NCI-H1436 (cell line): Measurements from ENCODE around the gene SLC27A1.

Experiments used
- DNase-seq: peaks from one replicate; lab custom pipeline; 2025; lab: John Stamatoyannopoulos, UW

SLC27A1 gene

DNA sequence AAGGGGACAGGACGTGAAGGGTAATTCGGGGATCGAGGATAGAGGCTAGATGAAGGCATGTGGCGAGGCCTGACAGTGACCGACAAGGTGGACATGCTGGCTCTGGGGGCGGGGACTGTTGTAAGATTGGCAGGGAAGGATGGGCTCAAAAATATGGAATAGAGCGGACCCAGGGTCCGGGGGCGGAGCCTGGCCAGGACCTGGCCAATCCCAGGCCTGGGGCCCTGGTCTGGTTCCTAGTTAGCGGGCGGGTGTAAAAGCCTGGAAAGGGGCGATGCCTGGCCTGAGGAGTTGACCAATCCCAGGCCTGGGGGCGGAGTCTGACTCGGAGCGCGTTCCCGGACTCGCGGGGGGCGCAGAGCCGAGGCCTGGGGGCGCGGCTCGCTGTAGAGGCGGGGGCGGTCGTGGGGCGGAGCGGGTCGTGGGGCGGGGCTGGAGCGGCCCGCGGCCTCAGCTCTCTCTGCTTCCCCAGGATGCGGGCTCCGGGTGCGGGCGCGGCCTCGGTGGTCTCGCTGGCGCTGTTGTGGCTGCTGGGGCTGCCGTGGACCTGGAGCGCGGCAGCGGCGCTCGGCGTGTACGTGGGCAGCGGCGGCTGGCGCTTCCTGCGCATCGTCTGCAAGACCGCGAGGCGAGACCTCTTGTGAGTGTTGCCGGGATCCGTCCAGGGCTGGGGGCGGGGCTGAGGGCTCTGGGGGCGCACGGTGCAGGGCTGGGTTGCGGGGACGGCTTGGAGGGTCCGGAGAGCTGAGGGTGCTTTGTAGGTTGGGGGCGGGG lies at the start of gene SLC27A1:
Gene SLC27A1, plus strand, starts transcription at position 457 of the 774 bp plus-strand sequence. Its CDS starts 17 bp downstream, at position 474.
- peak; percentile 98 for DNase-seq

DNA sequence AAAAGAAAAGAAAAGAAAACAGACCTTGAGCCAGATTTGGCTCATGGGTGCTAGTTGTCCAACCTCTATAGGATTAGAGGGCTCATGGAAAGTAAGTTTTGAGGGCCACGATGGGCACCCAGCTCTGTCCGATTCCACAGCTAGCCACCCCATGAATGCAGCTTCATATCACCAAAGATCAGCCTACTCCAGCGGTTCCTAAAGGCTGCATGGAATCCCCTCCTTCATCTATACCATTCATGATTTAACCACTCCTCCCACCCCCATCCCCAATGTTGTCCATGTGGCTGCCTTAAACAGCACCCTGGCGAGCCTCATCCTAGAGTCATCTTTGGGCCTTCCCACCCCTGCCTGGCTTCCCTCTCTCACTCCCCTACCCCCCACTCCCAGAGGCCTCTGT lies 48.4 kb upstream of the SLC27A1 start:
- DNase-seq = no peak

DNA sequence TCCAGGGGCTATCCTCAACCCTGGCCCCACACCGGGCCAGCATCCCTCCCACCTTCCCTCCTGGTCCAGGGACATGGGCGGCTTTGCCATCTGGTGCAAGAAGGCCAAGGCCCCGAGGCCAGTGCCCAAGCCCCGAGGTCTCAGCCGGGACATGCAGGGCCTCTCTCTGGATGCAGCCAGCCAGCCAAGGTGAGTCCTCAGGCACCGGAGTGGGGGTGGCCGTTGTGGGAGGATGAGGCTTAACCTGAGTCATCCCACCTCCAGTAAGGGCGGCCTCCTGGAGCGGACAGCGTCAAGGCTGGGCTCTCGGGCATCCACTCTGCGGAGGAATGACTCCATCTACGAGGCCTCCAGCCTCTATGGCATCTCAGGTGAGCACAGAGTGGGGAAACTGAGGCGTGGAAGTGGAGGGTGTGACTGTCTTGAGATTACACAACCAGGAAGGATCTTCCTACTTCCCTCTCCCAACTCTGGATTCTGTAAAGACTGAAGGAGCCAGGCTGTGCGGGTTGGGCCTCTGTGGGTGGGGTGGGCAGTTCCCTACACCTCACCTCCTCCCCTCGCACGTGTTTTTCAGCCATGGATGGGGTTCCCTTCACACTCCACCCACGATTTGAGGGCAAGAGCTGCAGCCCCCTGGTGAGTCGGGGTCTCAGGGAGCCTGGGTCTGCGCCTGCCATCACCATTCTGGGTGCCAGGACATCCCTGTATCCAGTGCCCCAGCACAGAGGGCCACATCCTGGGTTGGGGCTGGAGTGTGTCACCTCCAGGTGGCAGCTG lies 46.7 kb upstream of the SLC27A1 start:
- DNase-seq = no peak

DNA sequence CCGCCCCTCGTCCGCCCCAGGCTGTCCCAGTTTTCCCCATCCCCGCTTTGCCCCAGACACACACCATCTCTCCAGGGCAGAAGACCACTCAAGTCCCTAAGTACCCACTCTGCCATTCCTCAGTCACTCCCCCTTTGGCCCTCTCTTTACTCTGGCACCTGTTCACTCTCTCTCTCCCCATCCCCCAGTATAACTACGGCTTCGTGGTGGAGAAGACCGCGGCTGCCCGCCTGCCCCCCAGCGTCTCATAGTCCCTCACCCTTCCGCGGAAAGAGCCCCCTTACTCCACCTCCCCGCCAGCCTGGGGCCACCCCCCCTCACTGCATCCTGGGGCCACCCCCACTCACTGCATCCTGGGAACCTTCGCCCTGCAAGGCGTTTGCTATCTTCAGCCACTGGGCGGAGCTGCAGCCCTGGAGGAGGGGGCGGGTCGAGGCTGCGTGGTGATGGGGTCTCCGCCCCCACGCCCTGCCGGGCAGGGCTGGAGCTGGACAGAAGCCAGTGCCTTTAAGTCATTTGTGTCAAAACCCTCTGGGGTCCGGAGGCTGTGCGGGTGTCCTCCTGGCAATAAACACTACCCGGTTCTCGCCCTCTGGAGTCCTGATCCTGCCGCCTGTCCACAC lies 45.5 kb upstream of the SLC27A1 start:
- DNase-seq = no peak

DNA sequence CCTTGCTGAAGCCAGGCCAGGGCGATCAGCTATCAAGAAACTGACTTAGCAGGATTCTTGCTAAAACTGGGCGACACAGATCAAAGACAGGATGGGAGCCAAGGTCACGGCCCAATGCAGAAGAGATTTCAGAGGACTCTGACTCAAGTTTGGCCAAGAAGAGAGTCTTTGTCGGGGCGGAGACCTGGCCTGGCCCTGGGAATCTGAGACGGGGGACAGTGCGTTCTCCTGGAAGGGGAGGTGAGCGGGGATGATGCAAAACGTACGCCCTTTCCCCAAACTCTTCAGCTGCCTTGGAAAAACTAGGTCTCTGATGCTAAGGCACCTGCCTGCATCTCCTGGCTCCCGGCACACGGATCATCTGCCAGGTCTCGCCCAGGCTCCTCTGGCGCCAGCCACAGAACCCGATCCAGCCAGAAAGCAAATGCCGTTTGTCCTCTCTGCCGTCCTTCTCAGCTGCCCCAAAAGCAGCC lies 40.6 kb upstream of the SLC27A1 start:
- DNase-seq = no peak

DNA sequence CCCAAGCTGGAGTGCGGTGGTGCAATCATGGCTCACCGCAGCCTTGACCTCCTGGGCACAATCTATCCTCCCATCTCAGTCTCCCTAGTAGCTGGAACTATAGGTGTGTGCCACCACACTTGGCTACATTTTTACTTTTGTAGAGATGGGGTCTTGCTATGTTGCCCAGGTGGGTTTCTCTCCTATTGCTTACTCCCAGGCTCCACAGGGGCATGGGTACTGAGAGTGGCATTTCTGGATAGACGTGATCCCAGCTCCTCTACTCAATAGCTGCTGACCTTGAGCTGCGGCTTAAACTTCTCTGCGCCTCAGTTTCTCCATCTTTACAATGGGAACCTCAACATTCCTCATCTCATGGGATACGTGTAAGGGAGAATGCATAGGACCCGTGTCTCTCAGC lies 38.9 kb upstream of the SLC27A1 start:
- DNase-seq = no peak

DNA sequence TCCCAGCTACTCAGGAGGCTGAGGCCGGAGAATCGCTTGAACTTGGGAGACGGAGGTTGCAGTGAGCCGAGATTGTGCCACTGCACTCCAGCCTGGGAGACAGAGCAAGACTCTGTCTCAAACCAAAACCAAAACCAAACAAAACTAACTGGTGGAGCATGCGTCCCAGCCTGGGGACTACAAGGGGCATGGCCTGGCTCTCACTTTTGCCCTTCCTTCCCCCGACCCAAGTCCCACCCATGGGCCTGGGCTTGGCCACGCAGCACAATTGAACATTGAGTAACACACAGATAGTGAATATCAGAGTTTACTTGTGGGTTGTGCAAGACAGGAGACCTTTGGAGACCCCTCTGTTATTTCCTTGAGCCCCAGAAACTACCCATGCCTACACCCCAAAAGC lies 35.1 kb upstream of the SLC27A1 start:
- no peak for DNase-seq

DNA sequence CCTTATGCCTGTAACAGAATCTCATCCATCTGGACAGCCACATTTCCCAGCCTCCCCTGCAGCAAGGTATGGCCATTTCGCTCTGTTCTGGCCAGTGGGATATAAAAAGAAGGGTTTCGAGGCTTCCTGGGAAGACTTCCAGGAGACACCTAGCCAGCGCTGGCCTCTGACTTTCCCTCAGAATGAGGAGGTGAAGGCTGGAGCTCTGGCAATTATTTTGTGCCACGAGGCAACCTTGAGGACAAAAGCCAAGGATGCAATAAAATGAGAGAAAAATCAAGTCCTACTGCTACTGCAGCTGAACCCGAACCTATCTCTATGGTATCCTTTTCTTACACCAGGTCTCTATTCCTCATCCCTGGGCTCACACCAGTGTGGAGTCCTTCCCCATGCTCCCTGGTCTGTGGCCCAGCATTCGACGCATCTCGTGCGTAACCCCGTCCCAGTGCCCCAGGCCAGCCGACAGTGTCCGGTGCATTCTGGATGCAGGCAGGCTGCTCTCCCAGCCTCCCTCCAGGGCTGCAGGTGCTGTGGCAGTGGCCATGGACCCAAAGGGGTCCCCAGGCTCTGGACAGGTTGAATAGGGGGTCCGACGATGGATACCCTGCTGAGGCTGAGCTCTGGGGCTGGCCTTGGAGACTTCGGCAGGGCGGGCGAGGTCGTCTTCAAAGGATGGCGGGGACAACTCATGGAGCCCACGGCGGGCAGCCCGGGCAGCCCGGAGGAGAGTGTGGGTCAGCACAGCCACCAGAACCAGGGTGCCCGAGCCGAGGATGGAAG lies 34.0 kb upstream of the SLC27A1 start:
- DNase-seq = no peak

DNA sequence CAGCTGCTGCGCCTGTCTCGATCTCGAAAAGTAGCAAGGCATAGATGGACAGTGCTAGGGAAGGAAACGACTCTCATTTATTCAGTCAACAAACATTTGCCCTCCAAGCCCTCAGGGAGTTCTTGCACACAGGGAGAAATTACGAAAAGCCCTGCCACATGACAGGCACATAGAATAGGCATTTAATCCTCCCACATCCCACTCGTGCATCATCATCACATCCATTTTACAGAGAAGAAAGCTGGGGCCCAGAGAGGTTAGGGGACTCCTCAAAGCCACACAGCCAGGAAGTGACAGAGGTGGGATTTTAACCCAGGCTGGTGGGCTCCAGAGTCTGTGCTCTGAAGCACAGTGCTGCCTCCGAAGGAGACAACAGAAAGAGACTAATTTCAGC lies 33.5 kb upstream of the SLC27A1 start:
- DNase-seq = no peak

DNA sequence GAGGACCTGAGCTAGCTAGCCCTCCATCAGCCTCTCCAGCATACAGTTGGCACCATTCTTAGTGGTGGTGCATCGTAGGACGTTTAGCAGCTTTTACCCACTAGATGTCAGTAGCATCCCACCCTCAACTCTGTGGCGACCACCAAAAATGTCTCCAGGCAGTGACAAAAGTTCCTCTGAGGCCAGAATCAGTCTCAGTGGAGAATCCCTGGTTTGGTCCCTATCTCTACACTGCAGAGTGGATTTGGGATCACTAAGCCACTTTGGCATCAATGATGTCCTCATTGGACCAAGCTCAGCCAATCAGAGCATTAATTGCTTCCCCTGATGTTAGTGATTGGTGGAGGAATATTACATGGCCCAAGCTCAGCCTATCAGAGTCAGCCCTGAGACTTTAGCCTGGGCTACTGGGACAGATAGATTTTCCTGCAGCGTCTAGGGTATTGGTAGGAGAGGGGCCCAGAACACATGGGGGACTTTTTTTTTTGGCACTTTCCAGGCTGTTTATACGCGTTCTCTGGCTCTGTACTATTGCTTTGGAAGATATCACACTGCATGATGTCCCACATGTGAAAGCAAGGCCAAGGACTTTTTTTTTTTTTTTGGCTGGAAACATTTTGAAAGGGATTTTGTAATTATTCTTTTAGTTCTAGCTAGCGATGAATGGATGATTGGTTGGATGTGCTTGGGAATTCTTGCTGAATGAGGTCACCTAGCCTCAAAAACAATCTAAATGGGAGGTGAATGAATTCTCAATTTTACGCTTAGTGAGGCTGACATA lies 28.9 kb upstream of the SLC27A1 start:
- no peak for DNase-seq

DNA sequence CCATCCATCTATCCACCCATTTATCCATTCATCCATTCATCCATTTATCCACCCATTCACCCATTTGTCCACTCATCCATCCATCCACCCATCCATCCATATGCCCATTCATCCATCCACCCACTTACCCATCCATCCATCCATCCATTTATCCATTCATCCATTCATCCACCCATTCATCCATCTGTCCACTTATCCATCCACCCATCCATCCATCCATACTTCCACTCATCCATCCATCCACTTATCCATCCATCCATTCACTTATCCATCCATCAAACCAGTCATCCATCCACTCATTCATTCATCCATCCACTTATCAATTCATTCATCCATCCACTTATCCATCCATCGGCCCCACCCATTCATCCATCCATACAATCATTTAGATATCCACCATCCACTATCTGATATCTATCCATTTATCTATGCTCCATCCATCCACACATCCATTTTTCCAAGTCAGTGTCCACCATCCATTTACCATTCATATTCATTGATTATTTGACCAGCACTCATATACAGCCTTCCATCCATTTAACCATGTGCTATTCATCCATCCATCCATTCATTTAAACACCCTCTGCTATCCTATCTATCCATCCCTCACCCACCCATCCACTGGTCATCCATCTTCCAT lies 24.7 kb upstream of the SLC27A1 start:
- DNase-seq = no peak

DNA sequence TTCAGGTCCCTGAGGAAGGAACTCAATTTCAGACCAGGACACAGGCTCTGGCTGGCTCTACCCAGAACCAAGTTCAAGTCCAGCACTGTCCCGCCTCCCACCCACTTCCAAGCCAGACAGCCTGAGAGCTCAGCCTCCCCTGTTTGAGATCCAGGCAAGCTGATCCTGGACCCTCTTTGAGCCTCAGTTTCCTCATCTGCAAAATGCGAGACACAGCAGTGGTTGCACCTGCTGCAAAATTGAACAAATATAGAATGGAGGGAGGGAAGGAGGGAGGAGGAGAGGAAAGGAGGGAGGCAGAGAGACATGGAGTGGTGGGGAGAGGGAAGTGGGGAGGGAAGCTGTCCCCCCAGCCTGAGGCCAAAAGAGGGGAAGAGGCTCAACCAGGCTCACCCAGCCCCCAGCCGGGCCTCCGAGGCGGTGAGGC lies 22.6 kb upstream of the SLC27A1 start:
- DNase-seq = no peak

DNA sequence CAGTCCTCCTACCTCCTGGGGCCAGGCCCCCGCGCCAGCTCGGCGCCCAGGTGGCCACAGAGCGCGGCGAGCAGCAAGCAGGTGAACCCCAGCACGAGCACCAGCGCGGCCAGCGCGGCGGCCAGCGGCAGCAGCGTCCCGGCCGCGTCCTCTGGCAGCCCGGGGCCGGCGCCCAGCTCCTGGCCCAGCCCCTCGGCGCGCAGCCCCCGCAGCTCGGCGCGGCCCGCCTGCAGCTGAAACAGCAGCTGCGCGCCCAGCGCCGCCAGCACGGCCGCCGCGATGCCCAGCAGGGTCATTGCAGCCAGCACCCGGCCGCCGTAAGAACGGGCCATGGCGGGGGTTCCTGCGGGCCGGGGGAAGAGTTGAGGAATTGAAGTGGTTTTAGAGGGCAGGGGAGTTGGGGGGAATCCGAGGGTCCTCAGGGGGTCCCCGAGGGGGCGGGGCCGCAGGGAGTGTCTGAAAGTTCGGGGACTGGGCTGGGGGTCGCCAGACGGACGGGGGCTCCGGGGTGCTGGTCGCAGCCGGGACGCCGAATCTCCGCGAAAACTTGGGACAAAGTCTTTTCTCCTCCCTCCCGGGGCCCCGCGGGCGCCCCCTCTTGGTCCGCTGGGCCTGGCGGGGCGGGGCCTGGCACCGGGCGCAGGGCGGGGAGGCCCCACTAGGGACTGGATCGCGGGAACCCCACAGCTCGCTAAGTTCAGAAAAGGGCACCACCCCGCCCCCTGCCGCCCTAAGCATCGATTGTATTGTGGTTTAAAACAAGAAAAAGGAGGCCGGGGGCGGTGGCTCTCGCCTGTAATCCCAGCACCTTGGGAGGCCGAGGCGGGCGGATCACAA lies 22.0 kb upstream of the SLC27A1 start, which contains the start of gene TMEM221:
Gene TMEM221, minus strand, starts transcription at position 538 of the 837 bp plus-strand sequence. Its CDS starts 206 bp downstream, at position 332.
- DNase-seq = no peak

DNA sequence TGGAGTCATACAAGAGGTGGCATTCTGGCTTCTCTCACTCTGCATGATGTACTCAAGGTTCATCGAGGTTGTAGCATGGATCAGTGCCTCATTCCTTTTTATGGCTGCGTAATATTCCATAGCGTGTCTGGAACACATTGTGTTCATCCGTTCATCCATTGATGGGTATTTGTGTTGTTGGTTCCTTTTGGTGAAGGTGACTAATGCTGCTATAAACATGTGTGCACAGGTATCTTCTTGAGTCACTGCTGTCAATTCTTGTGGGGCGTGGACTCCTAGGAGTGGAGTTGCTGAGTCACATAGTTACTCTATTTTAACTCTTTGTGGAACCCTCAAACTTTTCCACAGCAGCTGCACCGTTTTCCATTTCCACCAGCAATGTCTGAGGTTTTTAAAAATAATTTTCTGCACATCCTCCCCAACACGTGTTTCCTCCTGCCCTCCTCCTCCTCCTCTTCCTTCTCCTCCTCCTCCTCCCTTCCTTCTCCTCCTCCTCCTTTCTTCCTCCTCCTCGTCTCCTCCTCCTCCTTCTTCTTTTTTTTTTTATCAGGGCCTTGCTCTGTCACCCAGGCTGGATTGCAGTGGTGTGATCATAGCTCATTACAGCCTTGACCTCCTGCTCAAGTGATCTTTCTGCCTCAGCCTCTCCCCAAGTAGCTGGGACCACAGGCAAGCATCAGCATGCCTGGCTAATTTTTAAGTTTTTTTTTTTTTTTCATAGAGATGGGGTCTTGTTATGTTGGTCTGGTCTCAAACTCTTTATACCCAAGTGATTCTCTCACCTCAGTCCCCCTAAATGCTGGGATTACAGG lies 19.9 kb upstream of the SLC27A1 start:
- no peak for DNase-seq

DNA sequence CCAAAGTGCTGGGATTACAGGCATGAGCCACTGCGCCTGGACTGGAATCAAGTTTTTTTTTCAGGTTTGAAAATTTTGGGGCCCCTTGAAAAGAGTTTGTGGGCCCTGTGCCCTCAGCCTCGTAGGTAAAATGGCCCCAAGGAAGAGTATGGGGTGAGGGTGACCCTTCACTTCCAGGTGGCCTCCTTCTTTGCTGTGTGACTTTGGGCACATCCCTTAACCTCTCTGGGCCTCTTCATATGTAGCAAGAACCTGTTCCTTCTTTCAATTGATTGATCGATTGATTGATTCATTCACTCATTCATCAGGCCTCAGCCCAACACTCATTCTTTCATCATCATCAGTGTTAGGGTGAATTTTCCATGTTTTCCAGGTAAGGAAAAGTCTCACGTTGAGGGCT lies 18.5 kb upstream of the SLC27A1 start:
- DNase-seq = no peak

DNA sequence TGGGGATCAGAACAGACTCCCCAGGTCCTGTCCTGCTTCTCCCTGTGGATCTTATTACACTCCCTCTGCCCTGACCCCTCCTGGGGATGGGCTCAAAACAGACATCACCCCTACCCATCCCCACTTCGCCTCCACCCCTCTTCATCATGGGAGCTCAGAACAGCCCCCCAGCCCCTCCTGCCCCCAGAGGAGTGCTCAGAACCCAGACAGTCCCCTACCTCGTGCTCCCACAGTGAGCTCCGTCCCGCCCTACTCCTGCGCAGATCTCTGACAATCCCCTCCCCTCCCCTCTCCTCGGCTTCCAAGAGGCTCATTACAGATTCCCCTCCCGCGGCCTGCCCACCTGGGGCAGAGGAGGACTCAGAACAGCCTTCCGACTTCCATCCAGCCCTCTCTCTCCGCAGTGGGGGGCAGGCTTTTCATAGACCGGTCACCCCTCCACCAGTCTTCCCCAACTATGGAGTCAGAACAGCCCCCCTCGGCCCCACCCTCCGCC lies 15.7 kb upstream of the SLC27A1 start:
- DNase-seq = no peak

DNA sequence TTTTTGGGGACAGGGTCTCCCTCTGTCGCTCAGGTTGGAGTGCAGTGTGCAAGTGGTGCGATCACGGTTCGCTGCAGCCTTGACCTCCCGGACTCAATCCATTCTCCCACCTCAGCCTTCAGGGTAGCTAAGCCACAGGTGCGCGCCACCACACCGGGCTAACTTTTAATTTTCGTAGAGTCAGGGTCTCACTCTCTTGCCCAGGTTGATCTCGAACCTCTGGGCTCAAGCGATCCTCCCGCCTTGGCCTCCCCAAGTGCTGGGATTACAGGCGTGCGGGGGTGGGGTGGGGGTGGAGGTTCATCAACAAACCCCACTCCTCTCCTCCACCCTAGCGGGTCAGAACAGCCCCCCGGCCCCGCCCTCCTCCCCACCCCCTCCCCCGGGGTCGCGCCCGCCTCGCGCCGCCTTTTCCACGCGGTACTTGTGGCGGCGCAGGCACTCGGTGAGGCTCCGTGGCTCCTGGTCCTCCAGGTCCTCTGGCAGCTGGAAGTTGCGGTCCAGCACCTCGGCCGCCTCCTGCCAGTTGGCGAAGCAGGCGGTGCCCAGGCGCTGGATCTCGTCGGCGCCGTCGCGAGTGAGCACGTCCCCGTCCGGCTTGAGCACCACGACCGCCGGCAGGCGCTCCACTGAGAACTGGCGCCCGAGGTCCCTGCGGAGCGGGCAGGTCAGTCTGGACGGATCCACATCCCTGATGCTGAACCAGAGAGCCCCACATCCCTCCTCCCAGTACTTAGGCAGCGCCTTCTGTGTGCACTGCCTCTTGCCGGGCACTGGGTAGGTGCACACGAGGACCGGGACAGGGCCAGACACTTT lies 14.8 kb upstream of the SLC27A1 start:
- no peak for DNase-seq

DNA sequence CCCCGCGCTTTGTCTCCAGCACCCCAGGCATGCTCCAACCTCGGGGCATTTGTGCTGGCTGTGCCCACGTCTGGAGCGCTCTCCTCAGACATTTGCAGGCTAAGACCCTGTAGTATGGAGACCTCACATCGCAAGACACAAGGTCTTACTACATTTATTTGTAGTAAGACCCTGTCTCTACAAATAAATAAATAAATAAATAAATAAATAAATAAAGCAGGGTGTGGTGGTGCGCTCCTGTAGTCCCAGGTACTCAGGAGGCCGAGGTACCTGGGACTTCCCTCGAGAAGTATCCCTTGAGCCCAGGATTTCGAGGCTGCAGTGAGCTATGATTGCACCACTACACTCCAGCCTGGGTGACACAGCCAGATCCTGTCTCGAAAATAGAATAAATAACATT lies 14.2 kb upstream of the SLC27A1 start:
- DNase-seq = no peak
